ENCODE data around the gene C14orf180. TPM values are rescaled to one million over a fixed set of nuclear protein-coding genes. Genes with fewer than 3 reads are reported as not detected.
A peak's percentile ranks its signal among the peaks of the same experiment; 100 is the strongest.

The C14orf180 gene
- polyA plus RNA-seq, 2 of the 4 experiments (the other 2 are of a cell fraction), result not detected

GRCh38 chr14:104590240-104590965, 10.8 kb downstream of the C14orf180 start (continued):
- TF ChIP-seq CTCF (IDR thresholded peaks at IDR 0.05) (no peak), PBX3 (IDR thresholded peaks at IDR 0.05) (no peak), POLR2AphosphoS2 (conservative IDR thresholded peaks at IDR 0.05; ENCODE audit: low read length) (no peak)

- POLR2A ChIA-PET, result no interaction called here
- ATAC-seq (peak in 1 of 2 experiments; percentile 10; a peak in 2 of 6 replicates), DNase-seq (ENCODE audit: low read depth in 1 of 2, low spot score in 1 of 2) (no peak), FAIRE-seq (no peak)
- CTCF ChIA-PET, result interaction anchor here (1.1 kb wide), 1 partner anchor 27 kb away, joined by 5 read pairs; no protein-coding TSS in a partner anchor
- Histone ChIP-seq H3K4me1 (no peaks in the 10 kb centered on the region), H3K4me2 (no peak overlapping the region), H3K9me3 (no peaks in the 10 kb centered on the region), H3K27ac (no peak overlapping the region), H3K4me3 (no peak overlapping the region)
- WGBS (ENCODE audit: missing lambda C conversion rate), result 36% methylated on average over 5 of the region's 7 CpGs
- no peak for TF ChIP-seq FOSB (CRISPR knock-in tag; IDR thresholded peaks at IDR 0.05)
- no peak for TF ChIP-seq RNF2 (IDR thresholded peaks at IDR 0.05; ENCODE audit: borderline replicate concordance, low read depth)
- no peak for TF ChIP-seq E2F6 (IDR thresholded peaks at IDR 0.05; ENCODE audit: borderline replicate concordance, low read depth)
These were observed 11.5 kb downstream of the C14orf180 start for GRCh38 chr14:104591031-104591430.

GRCh38 chr14:104591506-104592291, 12.1 kb downstream of the C14orf180 start:
- POLR2A ChIA-PET, result no interaction called here
- WGBS (ENCODE audit: missing lambda C conversion rate), result 46% methylated on average over 14 of the region's 26 CpGs
- ATAC-seq (no peak), FAIRE-seq (no peak), DNase-seq (ENCODE audit: low read depth in 1 of 2, low spot score in 1 of 2) (no peak)
- Histone ChIP-seq H3K4me1 (no peaks in the 10 kb centered on the region), H3K4me3 (no peak overlapping the region), H3K27ac (no peak overlapping the region), H3K4me2 (no peak overlapping the region), H3K9me3 (no peaks in the 10 kb centered on the region)
- TF ChIP-seq ZNF302 (CRISPR knock-in tag; IDR thresholded peaks at IDR 0.05), result no peak
- TF ChIP-seq KDM1A (IDR thresholded peaks at IDR 0.05; ENCODE audit: low read depth), result no peak
- no peak for TF ChIP-seq HOXA7 (CRISPR knock-in tag; IDR thresholded peaks at IDR 0.05)
- no peak for TF ChIP-seq CHD2 (IDR thresholded peaks at IDR 0.05; ENCODE audit: low read length, partially characterized antibody)
- TF ChIP-seq PHF8 (IDR thresholded peaks at IDR 0.05; ENCODE audit: borderline replicate concordance, low read depth), result no peak
- no peak for TF ChIP-seq ESRRA (IDR thresholded peaks at IDR 0.05; ENCODE audit: borderline replicate concordance, low read length)
- no peak for TF ChIP-seq EHF (CRISPR knock-in tag; IDR thresholded peaks at IDR 0.05)
- TF ChIP-seq ELK1 (IDR thresholded peaks at IDR 0.05; ENCODE audit: low read depth, low read length), result no peak
- no peak for TF ChIP-seq NFE2L2 (conservative IDR thresholded peaks at IDR 0.05; ENCODE audit: low read length)
- TF ChIP-seq ZC3H11A (IDR thresholded peaks at IDR 0.05), result no peak
- TF ChIP-seq FOSB (CRISPR knock-in tag; IDR thresholded peaks at IDR 0.05), result no peak
- TF ChIP-seq HDAC2 (IDR thresholded peaks at IDR 0.05), result no peak
- TF ChIP-seq MYC (IDR thresholded peaks at IDR 0.05; ENCODE audit: borderline replicate concordance, low read length), result no peak
- TF ChIP-seq MAZ (IDR thresholded peaks at IDR 0.05; ENCODE audit: borderline replicate concordance, low read depth, low read length), result no peak
- no peak for TF ChIP-seq USF2 (IDR thresholded peaks at IDR 0.05)
- no peak for TF ChIP-seq BHLHE40 (IDR thresholded peaks at IDR 0.05; ENCODE audit: low read depth, low read length)
- no peak for TF ChIP-seq RNF2 (IDR thresholded peaks at IDR 0.05; ENCODE audit: borderline replicate concordance, low read depth)
- CTCF ChIA-PET, result interaction anchor here (1.1 kb wide), 1 partner anchor 27 kb away, joined by 5 read pairs; no protein-coding TSS in a partner anchor
